HG03064 (cell line): ENCODE measurements around the gene MRPL17.

Experiments used
- ATAC-seq: cut with Tn5 transposase; IDR thresholded peaks from one replicate; pipeline ENCODE4 v1.9.1; 2021; ENCODE audit warnings: low read depth; ENCODE audit not compliant: unreplicated experiment

MRPL17 gene

DNA sequence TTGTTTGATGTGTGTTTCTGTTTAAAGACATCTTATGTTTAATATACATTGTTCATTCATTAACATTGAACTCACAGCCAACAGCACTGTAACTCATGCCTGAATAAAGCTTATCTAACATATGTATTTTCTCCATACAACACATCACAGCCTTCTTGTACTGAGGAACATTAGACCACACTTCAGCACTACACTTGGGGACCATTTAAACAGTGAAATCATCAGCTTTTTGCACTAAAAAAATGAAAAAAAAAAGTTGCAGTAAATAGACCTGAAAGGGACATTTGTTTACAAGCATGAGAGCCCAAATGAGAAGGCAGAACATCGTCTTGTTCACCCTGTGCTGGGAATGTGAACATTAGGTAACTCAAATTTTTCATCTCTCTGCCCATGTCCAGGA lies 48.6 kb downstream of the MRPL17 start:
- ATAC-seq = no peak

DNA sequence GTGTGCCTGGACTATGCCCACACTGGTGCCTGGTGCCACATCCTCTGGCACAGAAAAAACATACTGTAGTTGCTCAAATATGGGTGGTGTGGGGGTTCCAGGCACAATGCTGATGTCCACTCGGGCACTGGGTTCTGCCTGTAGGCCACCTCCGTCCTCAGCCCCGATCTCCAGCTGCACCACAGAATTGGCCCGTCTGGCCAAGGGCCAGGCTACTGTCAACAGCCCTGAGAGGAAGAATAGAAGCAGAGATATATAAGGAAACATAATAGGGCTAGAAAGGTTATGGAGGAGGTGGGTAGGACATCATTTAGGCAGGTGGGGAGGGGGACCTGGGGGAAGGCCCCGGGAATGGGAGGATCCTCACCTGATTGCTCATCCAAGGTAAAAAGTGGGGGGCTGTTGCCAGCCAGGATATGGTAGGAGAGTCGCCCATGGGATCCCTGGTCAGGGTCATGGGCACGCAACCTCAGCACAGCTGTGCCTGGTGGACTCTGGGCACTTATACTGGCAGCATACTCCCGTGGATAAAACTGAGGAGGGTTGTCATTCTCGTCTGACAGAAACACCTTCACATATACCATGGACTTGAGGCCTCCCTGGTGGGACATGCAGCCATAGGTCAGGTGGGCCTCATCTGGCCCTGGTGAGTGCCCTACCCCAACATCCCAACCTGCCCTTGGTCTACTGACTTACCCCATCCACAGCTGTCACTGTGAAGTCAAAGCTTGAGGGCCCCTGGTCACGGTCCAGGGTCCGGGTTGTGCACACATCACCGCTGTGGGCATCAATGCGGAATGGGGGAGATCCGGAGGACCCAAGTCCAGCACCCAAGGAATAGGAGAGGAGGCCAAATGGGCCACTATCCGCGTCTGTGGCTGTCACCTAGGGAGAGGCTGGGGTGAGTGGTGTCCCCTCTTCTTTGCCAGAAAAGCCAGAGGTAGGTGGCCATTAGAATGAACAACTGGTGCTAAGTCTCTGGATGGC lies 49.4 kb downstream of the MRPL17 start:
- ATAC-seq = no peak

DNA sequence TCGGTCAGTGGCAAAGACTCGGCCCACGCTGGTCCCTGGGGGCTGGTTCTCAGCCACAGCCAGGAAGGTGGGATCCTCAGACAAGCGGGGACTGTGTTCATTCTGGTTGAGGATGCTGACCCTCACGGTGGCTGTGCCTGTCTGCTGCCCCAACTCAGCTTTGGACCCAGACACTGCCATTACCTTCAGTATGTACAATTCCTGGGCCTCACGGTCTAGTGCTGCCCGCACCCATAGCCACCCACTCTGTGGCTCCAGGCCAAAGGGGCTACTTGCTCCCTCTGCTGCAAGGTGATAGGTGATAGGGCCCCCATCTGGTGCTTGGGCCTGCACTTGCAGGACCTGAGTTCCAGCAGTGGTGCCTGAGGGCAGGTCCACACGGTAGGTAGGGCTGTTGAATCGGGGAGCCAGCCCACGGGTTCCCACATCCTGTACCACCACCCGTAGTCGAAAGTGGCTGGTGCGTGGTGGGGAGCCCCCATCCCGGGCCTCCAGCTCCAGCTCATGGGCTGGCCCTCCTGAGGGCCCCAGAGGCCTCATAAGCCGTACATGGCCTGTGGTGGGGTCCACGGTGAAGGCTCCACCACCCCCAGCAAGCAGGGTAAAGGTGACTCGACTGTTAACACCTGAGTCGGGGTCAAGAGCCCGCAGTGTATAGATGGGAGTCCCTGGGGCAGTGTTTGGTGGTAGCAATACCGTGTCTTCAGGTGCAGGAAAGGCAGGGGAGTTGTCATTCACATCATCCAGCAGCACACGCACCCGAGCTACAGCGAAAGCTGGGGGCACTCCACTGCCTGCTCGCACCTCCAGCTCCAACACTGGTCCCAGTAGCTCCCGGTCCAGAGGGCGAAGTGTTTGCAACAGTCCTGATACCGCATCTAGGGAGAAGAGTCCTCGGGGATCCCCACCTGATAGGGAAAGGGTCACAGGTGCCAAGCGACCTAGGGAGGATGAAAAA lies 50.7 kb downstream of the MRPL17 start:
- ATAC-seq = no peak

DNA sequence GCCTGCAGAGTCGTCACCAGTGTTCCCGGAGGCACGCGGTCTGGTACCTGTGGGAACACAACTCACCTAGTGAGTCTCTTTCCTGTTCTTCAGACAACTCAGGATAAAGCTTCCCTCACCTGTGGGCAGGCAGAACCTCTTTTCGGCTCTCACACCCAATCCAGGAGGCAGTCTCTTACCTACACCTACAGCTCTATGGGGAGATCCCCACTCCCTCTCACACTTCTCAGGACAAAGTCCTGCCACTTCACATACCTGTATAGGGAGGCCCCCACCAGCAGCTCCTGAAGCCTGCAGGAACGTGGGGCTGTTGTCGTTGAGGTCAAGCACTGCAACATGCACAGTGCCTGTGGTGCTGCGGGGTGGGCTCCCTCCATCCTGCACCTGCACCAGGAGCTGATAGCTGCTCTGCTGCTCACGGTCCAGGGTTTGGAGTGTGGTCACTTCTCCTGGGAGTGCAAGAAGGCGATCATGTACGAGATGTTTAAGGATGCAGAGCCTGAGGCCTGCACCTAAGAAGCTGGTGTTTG lies 51.7 kb downstream of the MRPL17 start:
- ATAC-seq = no peak

DNA sequence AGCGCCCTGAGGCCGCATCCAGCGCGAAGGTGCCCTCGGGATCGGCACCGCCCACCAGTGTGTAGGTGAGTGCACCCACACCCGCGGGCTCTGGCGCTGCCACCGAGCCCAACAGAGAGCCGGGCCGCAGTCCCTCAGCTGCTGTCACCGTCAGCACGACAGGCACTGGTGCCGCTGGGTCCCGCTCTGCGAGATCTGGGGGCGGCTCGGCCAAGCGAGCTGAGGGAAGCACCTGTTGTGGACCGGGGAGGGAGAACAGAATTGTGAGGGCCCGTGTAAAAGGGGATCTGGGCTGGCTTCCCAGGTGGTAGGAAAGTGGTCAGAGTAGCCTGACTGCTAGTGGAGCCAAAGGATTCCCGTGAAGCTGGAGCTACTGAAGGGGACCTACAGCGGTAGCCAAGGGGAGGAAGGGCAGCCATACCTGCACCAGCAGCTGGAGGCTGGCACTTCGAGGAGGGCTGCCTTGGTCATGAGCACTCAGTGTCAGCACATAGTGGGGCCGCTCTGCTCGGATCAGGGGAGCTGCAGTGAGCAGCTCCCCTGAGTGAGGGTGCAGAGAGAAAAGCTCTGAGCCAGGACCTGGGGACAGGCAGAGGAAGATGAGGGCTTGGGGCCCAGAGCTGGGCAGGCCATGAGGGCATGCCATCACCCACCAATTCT lies 52.4 kb downstream of the MRPL17 start:
- no peak for ATAC-seq
